Neuronal stem cell (in vitro differentiated cells): Measurements from ENCODE around the gene DTX2.
"Not testable (repeated sequence)": the region's sequence is repeated elsewhere in the genome, so short reads cannot be mapped to it uniquely, and the experiment has no call there.

Experiments used
- DNase-seq: peaks from one replicate; pipeline ENCODE4 v3.0.0-alpha.2; 2013; ENCODE audit warnings: low spot score
- H2AFZ ChIP-seq: one replicate; pipeline ENCODE4 v1.6.1; 2013; ENCODE audit warnings: mild to moderate bottlenecking, low read length, inconsistent platforms
- H2AK5ac ChIP-seq: 2 replicates; pipeline ENCODE4 v1.6.1; 2013; ENCODE audit warnings: low read depth, mild to moderate bottlenecking, inconsistent platforms, low read length, moderate library complexity, mixed read lengths
- H2BK120ac ChIP-seq: 2 replicates; pipeline ENCODE4 v1.6.1; 2013; ENCODE audit warnings: low read depth, mild to moderate bottlenecking, inconsistent platforms, low read length, moderate library complexity, mixed read lengths
- H2BK12ac ChIP-seq: one replicate; pipeline ENCODE4 v1.6.1; 2013; ENCODE audit warnings: low read length, inconsistent platforms
- H2BK15ac ChIP-seq: 2 replicates; pipeline ENCODE4 v1.6.1; 2013; ENCODE audit warnings: mild to moderate bottlenecking, low read length, inconsistent platforms, mixed read lengths
- H2BK5ac ChIP-seq: one replicate; pipeline ENCODE4 v1.6.1; 2013; ENCODE audit warnings: inconsistent platforms, mild to moderate bottlenecking, low read length, moderate library complexity
- H3K14ac ChIP-seq: one replicate; pipeline ENCODE4 v1.6.1; 2013; ENCODE audit warnings: low read length, inconsistent platforms
- H3K18ac ChIP-seq: 2 replicates; pipeline ENCODE4 v1.6.1; 2013; ENCODE audit warnings: low read length, inconsistent platforms
- H3K23ac ChIP-seq: 2 replicates; pipeline ENCODE4 v1.6.1; 2013; ENCODE audit warnings: low read depth, mild to moderate bottlenecking, mixed read lengths, low read length, inconsistent platforms; ENCODE audit not compliant: poor library complexity
- H3K27ac ChIP-seq: replicated peaks from 3 replicates; pipeline ENCODE4 v1.5.1; 2013; ENCODE audit warnings: low read length, inconsistent platforms
- H3K27me3 ChIP-seq, 3 experiments: 2 replicates each; pipeline ENCODE4 v1.6.1; 2013; ENCODE audit warnings: low read length in 3 of 3, mild to moderate bottlenecking in 2 of 3, inconsistent platforms in 1 of 3, low read depth in 1 of 3, mixed read lengths in 1 of 3, moderate library complexity in 1 of 3; ENCODE audit not compliant: control insufficient read depth in 3 of 3, insufficient read depth in 3 of 3
- H3K36me3 ChIP-seq, 2 donors: replicated peaks in 1 of 2; 2 replicates each; pipeline ENCODE4 v1.6.1; 2013; ENCODE audit warnings: low read length in 2 of 2; ENCODE audit not compliant: control insufficient read depth in 2 of 2, insufficient read depth in 2 of 2
- H3K4ac ChIP-seq: 2 replicates; pipeline ENCODE4 v1.6.1; 2013; ENCODE audit warnings: inconsistent platforms, mild to moderate bottlenecking, low read length, moderate library complexity
- H3K4me1 ChIP-seq, 2 donors: 1 replicate in 1 of 2; 2 replicates in 1 of 2; pipeline ENCODE4 v1.6.1; 2013; ENCODE audit warnings: low read length in 2 of 2, low read depth in 1 of 2; ENCODE audit not compliant: control insufficient read depth in 2 of 2, insufficient read depth in 1 of 2
- H3K4me2 ChIP-seq: one replicate; pipeline ENCODE4 v1.6.1; 2013; ENCODE audit warnings: mild to moderate bottlenecking, low read length, inconsistent platforms; ENCODE audit not compliant: insufficient read depth, poor library complexity, severe bottlenecking
- H3K4me3 ChIP-seq, 2 donors: 2 replicates each; pipeline ENCODE4 v1.5.1; 2013; ENCODE audit warnings: low read length in 2 of 2, mild to moderate bottlenecking in 2 of 2, inconsistent platforms in 1 of 2, moderate library complexity in 1 of 2
- H3K79me1 ChIP-seq: one replicate; pipeline ENCODE4 v1.6.1; 2013; ENCODE audit warnings: low read depth, mild to moderate bottlenecking, inconsistent platforms, low read length, moderate library complexity
- H3K9ac ChIP-seq: one replicate; pipeline ENCODE4 v1.6.1; 2013; ENCODE audit warnings: mild to moderate bottlenecking, low read depth, low read length, inconsistent platforms; ENCODE audit not compliant: poor library complexity
- H3K9me3 ChIP-seq, 2 donors: replicated peaks in 1 of 2; 2 replicates each; pipeline versions ENCODE3 to v1.6.1; 2013; ENCODE audit warnings: low read length in 2 of 2, mild to moderate bottlenecking in 2 of 2, inconsistent platforms in 1 of 2, low read depth in 1 of 2, mixed read lengths in 1 of 2, moderate library complexity in 1 of 2; ENCODE audit not compliant: control insufficient read depth in 2 of 2, insufficient read depth in 1 of 2
- H4K8ac ChIP-seq: one replicate; pipeline ENCODE4 v1.6.1; 2013; ENCODE audit warnings: low read depth, mild to moderate bottlenecking, inconsistent platforms, low read length, moderate library complexity
- H4K91ac ChIP-seq: one replicate; pipeline ENCODE4 v1.6.1; 2013; ENCODE audit warnings: low read length, low read depth, mild to moderate bottlenecking, inconsistent platforms; ENCODE audit not compliant: poor library complexity
- WGBS, 2 donors: extraction: QIAGEN DNeasy Blood & Tissue Kit; methylation state at CpG; one replicate each; pipeline ENCODE4 v1.1.7; 2013; ENCODE audit warnings: missing lambda C conversion rate in 2 of 2, mixed read lengths in 1 of 2; ENCODE audit not compliant: insufficient read length in 2 of 2, insufficient replicate concordance in 1 of 2; ENCODE audit errors: extremely low coverage in 2 of 2; 5-methylcytosine and 5-hydroxymethylcytosine counted together

DTX2 gene

DNA sequence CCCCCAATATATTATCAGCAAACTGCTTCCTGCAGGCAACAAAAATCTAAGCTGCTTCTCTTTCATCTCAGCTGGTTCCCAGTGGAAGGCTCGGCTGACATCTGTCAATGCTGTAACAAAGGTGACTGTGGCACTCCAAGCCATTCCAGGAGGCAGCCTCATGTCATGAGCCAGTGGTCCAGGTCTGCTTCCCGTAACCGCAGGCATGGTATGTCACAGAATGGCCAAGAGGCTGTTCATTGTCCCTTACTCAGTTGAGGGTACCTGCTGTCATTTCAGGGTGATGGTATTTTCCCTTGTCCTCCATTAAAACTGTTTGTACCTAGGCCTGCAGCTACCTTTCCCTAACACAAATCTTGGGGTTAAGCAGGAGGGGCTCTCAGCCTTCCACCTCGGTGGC, 21.1 kb upstream of the DTX2 start:
- H3K4ac ChIP-seq, H2AFZ ChIP-seq, H2BK15ac ChIP-seq, H3K4me2 ChIP-seq, H4K8ac ChIP-seq, H3K18ac ChIP-seq, H4K91ac ChIP-seq, H3K23ac ChIP-seq, H3K4me1 ChIP-seq, H3K27me3 ChIP-seq, DNase-seq, H3K9me3 ChIP-seq, H3K36me3 ChIP-seq, H3K27ac ChIP-seq, H2AK5ac ChIP-seq, H2BK120ac ChIP-seq, H3K4me3 ChIP-seq, H2BK12ac ChIP-seq, H3K79me1 ChIP-seq, H3K9ac ChIP-seq, H3K14ac ChIP-seq, H2BK5ac ChIP-seq: not testable (repeated sequence)
- WGBS, 2 donors, result no CpG with 5 or more reads among the region's 4 CpGs

DNA sequence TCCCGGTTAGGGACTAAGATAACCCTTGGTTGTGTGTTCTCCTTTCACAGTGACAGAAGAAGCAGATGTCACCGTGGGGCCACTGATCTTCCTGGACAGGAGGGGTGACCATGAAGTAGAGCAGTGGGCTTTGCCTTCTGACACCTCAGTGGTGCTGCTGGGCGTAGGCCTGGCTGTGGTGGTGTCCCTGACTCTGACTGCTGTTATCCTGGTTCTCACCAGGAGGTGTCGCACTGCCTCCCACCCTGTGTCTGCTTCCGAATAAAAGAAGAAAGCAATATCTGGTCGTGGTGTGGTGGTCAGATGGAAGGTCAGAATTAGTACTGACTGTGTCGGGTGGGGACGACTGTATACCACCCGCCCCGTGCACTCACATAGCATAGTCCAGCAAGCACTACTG, 19.7 kb upstream of the DTX2 start:
- not testable (repeated sequence) for H2BK5ac ChIP-seq, H3K36me3 ChIP-seq, H3K23ac ChIP-seq, H3K9me3 ChIP-seq, H3K4me2 ChIP-seq, H2AK5ac ChIP-seq, H2BK15ac ChIP-seq, H2BK12ac ChIP-seq, H3K4me1 ChIP-seq, H3K18ac ChIP-seq, H4K8ac ChIP-seq, H3K27me3 ChIP-seq, H3K4me3 ChIP-seq, H3K9ac ChIP-seq, H2BK120ac ChIP-seq, H3K14ac ChIP-seq, H3K79me1 ChIP-seq, H3K4ac ChIP-seq, H4K91ac ChIP-seq, H3K27ac ChIP-seq, H2AFZ ChIP-seq, DNase-seq
- WGBS, 2 donors, result no CpG with 5 or more reads among the region's 10 CpGs

DNA sequence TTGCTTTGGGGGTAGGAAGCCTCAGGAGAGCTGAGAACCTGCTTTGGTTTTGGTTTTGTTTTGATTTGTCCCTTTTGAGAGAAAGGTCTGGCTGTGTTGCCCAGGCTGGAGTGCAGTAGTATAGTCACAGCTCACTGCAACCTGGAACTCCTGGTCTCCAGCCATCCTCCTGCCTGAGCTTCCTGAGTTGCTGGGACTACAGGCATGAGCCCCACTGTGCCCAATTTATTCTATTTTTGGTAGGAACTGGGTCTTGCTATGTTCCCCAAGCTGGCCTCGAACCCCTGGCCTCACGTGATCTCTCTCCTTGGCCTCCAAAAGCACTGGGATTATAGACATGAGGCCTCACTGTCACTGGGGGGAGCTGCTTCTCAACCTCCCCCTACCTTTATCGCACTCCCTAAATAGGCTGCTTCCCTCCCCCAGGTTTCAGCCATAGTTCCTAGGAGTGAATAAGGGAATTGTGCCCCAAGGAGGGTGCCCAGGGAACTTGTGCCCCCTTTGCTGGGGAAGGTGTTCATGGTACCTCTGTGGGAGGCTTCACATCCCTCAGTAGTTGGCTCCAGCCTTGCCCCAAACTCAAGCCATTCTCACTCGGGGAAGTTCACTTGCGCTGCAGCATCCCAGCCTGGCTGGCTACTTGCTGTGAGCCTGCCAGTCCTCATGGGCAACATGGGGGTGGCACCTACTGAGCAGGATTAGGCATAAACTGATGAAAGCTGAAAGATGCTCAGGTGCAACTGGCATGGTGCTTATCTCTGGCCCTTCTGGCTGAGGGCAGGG, 18.7 kb upstream of the DTX2 start:
- not testable (repeated sequence) for H2BK15ac ChIP-seq, H4K91ac ChIP-seq, H2AK5ac ChIP-seq, H4K8ac ChIP-seq, H3K79me1 ChIP-seq, DNase-seq, H3K27me3 ChIP-seq, H3K27ac ChIP-seq, H2BK12ac ChIP-seq, H2AFZ ChIP-seq, H3K14ac ChIP-seq, H3K4ac ChIP-seq, H3K4me1 ChIP-seq, H3K18ac ChIP-seq, H3K9ac ChIP-seq, H3K36me3 ChIP-seq, H2BK120ac ChIP-seq, H3K9me3 ChIP-seq, H2BK5ac ChIP-seq, H3K23ac ChIP-seq, H3K4me3 ChIP-seq, H3K4me2 ChIP-seq
- WGBS, 2 donors, result no CpG with 5 or more reads among the region's 5 CpGs

DNA sequence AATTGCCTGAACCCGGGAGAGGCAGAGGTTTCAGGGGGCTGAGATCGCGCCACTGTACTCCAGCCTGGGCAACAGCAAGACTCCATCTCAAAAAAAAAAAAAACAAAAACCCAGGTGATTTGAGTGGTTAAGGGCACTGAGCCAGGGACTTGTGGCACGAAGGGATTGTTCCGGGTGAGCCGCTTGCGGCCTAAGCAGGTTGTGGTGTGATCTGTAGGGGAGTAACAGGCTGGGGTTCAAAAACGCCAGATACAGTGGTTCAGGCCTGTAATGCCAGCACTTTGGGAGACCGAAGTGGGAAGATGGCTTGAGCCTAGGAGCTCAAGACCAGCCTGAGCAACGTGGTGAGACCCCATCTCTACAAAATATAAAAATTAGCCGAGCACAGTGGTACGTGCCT, 17.7 kb upstream of the DTX2 start:
- not testable (repeated sequence) for H3K4ac ChIP-seq, H3K9ac ChIP-seq, H3K4me1 ChIP-seq, H2BK5ac ChIP-seq, H3K18ac ChIP-seq, H4K8ac ChIP-seq, H2BK120ac ChIP-seq, H3K9me3 ChIP-seq, H3K36me3 ChIP-seq, H3K4me3 ChIP-seq, H3K23ac ChIP-seq, H2AFZ ChIP-seq, DNase-seq, H2AK5ac ChIP-seq, H2BK15ac ChIP-seq, H3K27ac ChIP-seq, H3K79me1 ChIP-seq, H3K4me2 ChIP-seq, H3K27me3 ChIP-seq, H2BK12ac ChIP-seq, H3K14ac ChIP-seq, H4K91ac ChIP-seq
- WGBS, 2 donors, result no CpG with 5 or more reads among the region's 12 CpGs
